ENCODE data around the gene EXOC2.

GRCh38 chr6:586553-586952 lies 106.4 kb downstream of the EXOC2 start:
- TF ChIP-seq EZH2 (IDR thresholded peaks at IDR 0.05; ENCODE audit: borderline replicate concordance, low read depth, low read length, severe bottlenecking) = no peak
- no peak for TF ChIP-seq CTCF (IDR thresholded peaks at IDR 0.05; ENCODE audit: borderline replicate concordance, extremely low read depth, low read length, poor library complexity, severe bottlenecking)
